MM.1S (cell line): Measurements from ENCODE around the gene HIP1.
"Not testable (repeated sequence)": the region's sequence is repeated elsewhere in the genome, so short reads cannot be mapped to it uniquely, and the experiment has no call there.

Experiments used
- DNase-seq: peaks from one replicate; pipeline ENCODE4 v3.0.0-alpha.2; 2015
- H2AFZ ChIP-seq: fragments of 300-600 bp; sonication (generic); 2 replicates; pipeline ENCODE4 v1.6.0; 2016; ENCODE audit warnings: antibody characterized with exemption, low read length
- H3F3A ChIP-seq: fragments of 300-600 bp; sonication (generic); 2 replicates; pipeline ENCODE4 v1.6.1; 2016; ENCODE audit warnings: mild to moderate bottlenecking, antibody characterized with exemption, low read length, moderate library complexity, mixed read lengths; ENCODE audit not compliant: insufficient read depth
- H3K27ac ChIP-seq: fragments of 300-600 bp; sonication (generic); 2 replicates; pipeline ENCODE4 v1.5.1; 2016; ENCODE audit warnings: mild to moderate bottlenecking, low read length
- H3K27me3 ChIP-seq: fragments of 300-600 bp; sonication (generic); replicated peaks from 2 replicates; pipeline ENCODE4 v1.6.0; 2016; ENCODE audit warnings: low read length; ENCODE audit not compliant: insufficient read depth
- H3K36me3 ChIP-seq: fragments of 300-600 bp; sonication (generic); replicated peaks from 2 replicates; pipeline ENCODE4 v1.6.1; 2016; ENCODE audit warnings: mild to moderate bottlenecking, low read length, mixed read lengths; ENCODE audit not compliant: insufficient read depth
- H3K4me1 ChIP-seq: fragments of 300-600 bp; sonication (generic); 2 replicates; pipeline ENCODE4 v1.6.1; 2016; ENCODE audit warnings: low read length, mixed read lengths
- H3K4me2 ChIP-seq: fragments of 300-600 bp; sonication (generic); 2 replicates; pipeline ENCODE4 v1.6.0; 2016; ENCODE audit warnings: low read depth, low read length
- H3K4me3 ChIP-seq: fragments of 300-600 bp; sonication (generic); 2 replicates; pipeline ENCODE4 v1.5.1; 2016; ENCODE audit warnings: low read length, mixed read lengths
- H3K79me2 ChIP-seq: fragments of 300-600 bp; sonication (generic); 2 replicates; pipeline ENCODE4 v1.6.1; 2016; ENCODE audit warnings: mixed run types, low read length, mixed read lengths
- H3K9ac ChIP-seq: fragments of 300-600 bp; sonication (generic); 2 replicates; pipeline ENCODE4 v1.6.1; 2016; ENCODE audit warnings: low read length, mixed read lengths
- H3K9me2 ChIP-seq: fragments of 300-600 bp; sonication (generic); replicated peaks from 2 replicates; pipeline ENCODE4 v1.6.1; 2016; ENCODE audit warnings: mild to moderate bottlenecking, low read length, mixed read lengths; ENCODE audit not compliant: insufficient read depth
- H3K9me3 ChIP-seq: fragments of 300-600 bp; sonication (generic); replicated peaks from 2 replicates; pipeline ENCODE4 v1.6.1; 2016; ENCODE audit warnings: mild to moderate bottlenecking, low read length, mixed read lengths; ENCODE audit not compliant: insufficient read depth
- H4K20me1 ChIP-seq: fragments of 300-600 bp; sonication (generic); 2 replicates; pipeline ENCODE4 v1.6.1; 2016; ENCODE audit warnings: mild to moderate bottlenecking, low read length, moderate library complexity, mixed read lengths; ENCODE audit not compliant: insufficient read depth
- EZH2 ChIP-seq: fragments of 300-600 bp; sonication (generic); optimal IDR thresholded peaks from 2 replicates; pipeline ENCODE3; 2017; ENCODE audit warnings: low read depth, mild to moderate bottlenecking, antibody characterized with exemption, low read length, mixed read lengths
- EZH2phosphoT487 ChIP-seq: fragments of 300-600 bp; sonication (generic); IDR thresholded peaks from 2 replicates; pipeline ENCODE4 v1.6.1; 2018; ENCODE audit warnings: antibody characterized with exemption, low read length
- TF ChIP-seq, protein P1 (sequence below): fragments of 300-600 bp; sonication (generic); IDR thresholded peaks from 2 replicates; pipeline ENCODE4 v1.5.1; 2016; ENCODE audit warnings: antibody characterized with exemption, low read length, mixed read lengths

Gene HIP1

DNA sequence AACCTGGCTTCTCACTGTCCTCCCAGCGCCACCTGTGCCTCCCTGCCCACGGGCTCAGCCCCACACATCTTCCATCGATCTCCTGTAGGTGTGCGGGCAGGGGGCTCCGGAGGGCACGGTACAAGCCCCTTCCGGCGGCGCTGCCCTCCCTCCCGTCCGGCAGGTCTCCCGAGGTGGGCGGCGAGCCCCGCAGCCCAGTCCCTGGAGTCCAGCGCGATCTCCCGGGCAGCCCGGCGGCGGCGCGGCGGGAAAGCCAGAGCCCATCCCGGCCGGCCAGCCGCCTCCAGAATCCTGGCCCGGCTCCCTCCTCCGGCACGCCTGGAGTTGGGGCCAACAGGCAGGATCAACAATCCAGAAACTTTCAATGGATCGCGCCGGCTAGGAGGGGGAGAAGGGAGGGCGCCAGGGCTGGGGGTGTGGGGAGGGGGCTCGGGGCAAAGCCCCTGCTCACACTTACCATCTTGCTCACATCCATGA lies 100.1 kb downstream of the HIP1 start:
- no peaks in the 10 kb centered on the region for H4K20me1 ChIP-seq
- H3K36me3 ChIP-seq = no peaks in the 10 kb centered on the region
- no peaks in the 10 kb centered on the region for H3K9me2 ChIP-seq
- no peaks in the 10 kb centered on the region for H3F3A ChIP-seq
- TF ChIP-seq EZH2phosphoT487 = no peak
- no peak for TF ChIP-seq EZH2
- TF ChIP-seq, protein P1, sequence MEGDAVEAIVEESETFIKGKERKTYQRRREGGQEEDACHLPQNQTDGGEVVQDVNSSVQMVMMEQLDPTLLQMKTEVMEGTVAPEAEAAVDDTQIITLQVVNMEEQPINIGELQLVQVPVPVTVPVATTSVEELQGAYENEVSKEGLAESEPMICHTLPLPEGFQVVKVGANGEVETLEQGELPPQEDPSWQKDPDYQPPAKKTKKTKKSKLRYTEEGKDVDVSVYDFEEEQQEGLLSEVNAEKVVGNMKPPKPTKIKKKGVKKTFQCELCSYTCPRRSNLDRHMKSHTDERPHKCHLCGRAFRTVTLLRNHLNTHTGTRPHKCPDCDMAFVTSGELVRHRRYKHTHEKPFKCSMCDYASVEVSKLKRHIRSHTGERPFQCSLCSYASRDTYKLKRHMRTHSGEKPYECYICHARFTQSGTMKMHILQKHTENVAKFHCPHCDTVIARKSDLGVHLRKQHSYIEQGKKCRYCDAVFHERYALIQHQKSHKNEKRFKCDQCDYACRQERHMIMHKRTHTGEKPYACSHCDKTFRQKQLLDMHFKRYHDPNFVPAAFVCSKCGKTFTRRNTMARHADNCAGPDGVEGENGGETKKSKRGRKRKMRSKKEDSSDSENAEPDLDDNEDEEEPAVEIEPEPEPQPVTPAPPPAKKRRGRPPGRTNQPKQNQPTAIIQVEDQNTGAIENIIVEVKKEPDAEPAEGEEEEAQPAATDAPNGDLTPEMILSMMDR = no peak
- H3K79me2 ChIP-seq = no peaks in the 10 kb centered on the region
- no peak overlapping the region for H2AFZ ChIP-seq
- no peak overlapping the region for H3K4me2 ChIP-seq
- no peak for DNase-seq
- H3K9me3 ChIP-seq = no peaks in the 10 kb centered on the region
- H3K4me1 ChIP-seq = no peaks in the 10 kb centered on the region
- H3K4me3 ChIP-seq = no peak overlapping the region
- H3K9ac ChIP-seq = no peak overlapping the region
- H3K27ac ChIP-seq = no peak overlapping the region
- no peaks in the 10 kb centered on the region for H3K27me3 ChIP-seq

- no peaks in the 10 kb centered on the region for H3K9me3 ChIP-seq
- H3K79me2 ChIP-seq = no peaks in the 10 kb centered on the region
- no peak overlapping the region for H2AFZ ChIP-seq
Observed at GRCh38 chr7:75637854-75638593, 100.7 kb downstream of the HIP1 start.

GRCh38 chr7:75635036-75635435 lies 103.7 kb downstream of the HIP1 start:
- H3K9ac ChIP-seq = no peak overlapping the region
- no peak overlapping the region for H3K27ac ChIP-seq
- H2AFZ ChIP-seq = no peak overlapping the region
- H3K4me3 ChIP-seq = no peak overlapping the region
- no peaks in the 10 kb centered on the region for H3K27me3 ChIP-seq
- DNase-seq = no peak
- H3K9me2 ChIP-seq = no peaks in the 10 kb centered on the region
- H4K20me1 ChIP-seq = no peaks in the 10 kb centered on the region
- TF ChIP-seq EZH2phosphoT487 (no peak), EZH2 (no peak)
- TF ChIP-seq, protein P1 = no peak
- H3K79me2 ChIP-seq = no peaks in the 10 kb centered on the region
- no peaks in the 10 kb centered on the region for H3F3A ChIP-seq
- H3K9me3 ChIP-seq = no peaks in the 10 kb centered on the region
- H3K4me1 ChIP-seq = no peaks in the 10 kb centered on the region
- no peak overlapping the region for H3K4me2 ChIP-seq
- H3K36me3 ChIP-seq = no peaks in the 10 kb centered on the region

More at GRCh38 chr7:75637854-75638593, 100.7 kb downstream of the HIP1 start:
- H3K27me3 ChIP-seq = no peaks in the 10 kb centered on the region
- no peaks in the 10 kb centered on the region for H3F3A ChIP-seq
- H3K4me1 ChIP-seq = no peaks in the 10 kb centered on the region
- no peak overlapping the region for H3K27ac ChIP-seq
- no peak for DNase-seq
- H4K20me1 ChIP-seq = no peaks in the 10 kb centered on the region
- TF ChIP-seq, protein P1 = no peak
- no peak for TF ChIP-seq EZH2phosphoT487
- TF ChIP-seq EZH2 = no peak
- no peaks in the 10 kb centered on the region for H3K9me2 ChIP-seq
- no peaks in the 10 kb centered on the region for H3K36me3 ChIP-seq
- no peak overlapping the region for H3K9ac ChIP-seq
- no peak overlapping the region for H3K4me3 ChIP-seq
- no peak overlapping the region for H3K4me2 ChIP-seq

DNA sequence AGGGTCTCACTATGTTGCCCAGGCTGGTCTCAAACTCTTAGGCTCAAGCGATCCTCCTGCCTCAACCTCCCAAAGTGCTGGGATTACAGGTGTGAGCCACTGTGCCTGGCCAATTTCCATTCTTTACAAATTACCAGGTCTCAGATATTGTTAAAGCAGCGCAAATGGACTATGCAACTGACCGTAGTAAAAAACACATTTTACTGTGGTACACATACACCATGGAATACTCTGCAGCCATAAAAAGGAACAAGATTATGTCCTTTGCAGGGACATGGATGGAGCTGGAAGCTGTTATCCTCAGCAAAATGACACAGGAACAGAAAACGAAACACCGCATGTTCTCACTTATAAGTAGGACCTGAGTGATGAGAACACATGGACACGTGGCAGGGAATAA lies 106.2 kb downstream of the HIP1 start:
- DNase-seq, H3K4me1 ChIP-seq, H2AFZ ChIP-seq, H3K9me3 ChIP-seq, H3K4me3 ChIP-seq, H3K27me3 ChIP-seq, H3F3A ChIP-seq, H3K27ac ChIP-seq, H3K9ac ChIP-seq, H3K79me2 ChIP-seq, H4K20me1 ChIP-seq, H3K4me2 ChIP-seq, H3K9me2 ChIP-seq, H3K36me3 ChIP-seq: not testable (repeated sequence)
